Stromal cell of bone marrow (primary cell): ENCODE data around the gene DDX10.
"Not testable (repeated sequence)": the region's sequence is repeated elsewhere in the genome, so short reads cannot be mapped to it uniquely, and the experiment has no call there.

ENCODE experiments used
- DNase-seq: peaks from one replicate; pipeline ENCODE4 v3.0.0-alpha.2; 2012; ENCODE audit warnings: low read depth

Gene DDX10

DNA sequence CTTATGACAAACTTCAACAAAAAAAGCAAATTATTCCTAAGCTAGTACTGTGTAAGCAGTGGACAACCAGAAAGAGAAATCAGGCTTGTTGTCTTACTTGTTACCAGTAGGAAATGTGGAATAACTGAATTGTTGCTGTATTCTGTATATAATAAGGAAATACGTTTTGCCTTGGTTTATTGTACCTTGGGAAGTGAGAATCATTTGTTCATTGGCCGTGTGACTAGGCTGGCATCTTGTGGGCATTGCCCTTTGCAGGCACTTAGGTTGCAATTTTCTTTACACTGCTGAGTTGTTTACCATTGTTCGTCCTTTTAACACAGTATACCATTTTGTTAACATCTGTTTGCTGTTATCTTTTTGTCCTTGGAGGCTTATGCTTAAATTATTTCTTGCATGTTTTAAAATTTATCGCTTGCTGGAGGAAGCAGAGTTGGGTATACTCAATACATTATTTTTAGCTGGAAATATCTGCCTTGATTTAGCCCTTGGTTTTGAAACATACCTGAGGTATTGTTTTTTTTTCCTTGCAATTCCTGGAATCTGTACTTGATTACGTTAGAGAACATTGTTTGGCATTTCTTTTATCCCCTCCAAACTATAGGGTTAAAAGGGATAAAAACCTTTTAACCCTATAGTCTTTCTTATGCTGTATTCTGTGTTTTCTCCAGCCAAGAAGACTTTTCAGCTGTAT lies 109.3 kb downstream of the DDX10 start:
- no peak for DNase-seq

GRCh38 chr11:108775324-108775723 lies 110.5 kb downstream of the DDX10 start:
- no peak for DNase-seq

DNA sequence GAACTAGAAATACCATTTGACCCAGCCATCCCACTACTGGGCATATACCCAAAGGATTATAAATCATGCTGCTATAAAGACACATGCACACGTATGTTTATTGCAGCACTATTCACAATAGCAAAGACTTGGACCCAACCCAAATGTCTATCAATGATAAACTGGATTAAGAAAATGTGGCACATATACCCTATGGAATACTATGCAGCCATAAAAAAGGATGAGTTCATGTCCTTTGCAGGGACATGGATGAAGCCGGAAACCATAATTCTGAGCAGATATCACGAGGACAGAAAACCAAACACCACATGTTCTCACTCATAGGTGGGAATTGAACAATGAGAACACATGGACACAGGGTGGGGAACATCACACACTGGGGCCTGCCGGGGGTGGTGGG lies 114.3 kb downstream of the DDX10 start:
- not testable (repeated sequence) for DNase-seq

DNA sequence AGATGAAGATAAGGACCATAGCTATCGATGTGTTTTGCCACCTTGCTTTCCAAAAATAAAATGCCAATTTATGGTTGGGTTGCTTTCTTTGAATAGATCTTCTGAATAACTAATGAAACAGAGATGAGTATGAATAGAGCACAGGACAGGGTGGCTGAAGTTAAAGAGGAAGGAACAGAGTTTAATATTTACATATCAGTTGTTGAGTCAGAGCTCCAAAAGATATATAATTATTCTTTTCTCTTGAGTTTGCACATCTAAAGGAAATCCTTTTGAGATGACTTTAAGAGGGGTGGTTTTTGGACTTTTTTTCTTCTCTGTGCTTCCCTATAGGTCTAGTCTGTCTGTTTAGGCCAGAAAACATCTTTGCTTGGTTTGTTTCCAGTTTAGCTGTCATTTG lies 115.2 kb downstream of the DDX10 start:
- no peak for DNase-seq

DNA sequence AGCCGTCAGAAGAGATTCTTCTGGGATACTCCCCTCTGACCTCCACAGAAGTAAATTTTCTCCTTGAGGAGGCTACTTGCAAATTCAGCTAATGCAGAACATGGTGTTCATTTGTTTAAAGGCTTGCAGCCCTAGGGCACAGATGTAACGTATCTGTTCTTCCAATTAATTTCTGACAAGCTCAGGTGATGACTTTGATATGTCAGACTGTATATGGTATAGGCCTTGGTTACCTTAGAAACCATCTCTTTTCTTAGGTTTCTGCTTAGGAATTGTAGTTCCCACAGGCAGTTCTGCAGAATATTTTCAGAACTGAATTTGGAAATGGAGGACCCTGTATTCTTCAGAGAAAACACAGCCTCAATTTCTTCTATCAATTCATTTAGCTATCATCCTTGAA lies 117.1 kb downstream of the DDX10 start:
- DNase-seq = no peak

GRCh38 chr11:108786281-108786990 lies 121.6 kb downstream of the DDX10 start:
- no peak for DNase-seq

DNA sequence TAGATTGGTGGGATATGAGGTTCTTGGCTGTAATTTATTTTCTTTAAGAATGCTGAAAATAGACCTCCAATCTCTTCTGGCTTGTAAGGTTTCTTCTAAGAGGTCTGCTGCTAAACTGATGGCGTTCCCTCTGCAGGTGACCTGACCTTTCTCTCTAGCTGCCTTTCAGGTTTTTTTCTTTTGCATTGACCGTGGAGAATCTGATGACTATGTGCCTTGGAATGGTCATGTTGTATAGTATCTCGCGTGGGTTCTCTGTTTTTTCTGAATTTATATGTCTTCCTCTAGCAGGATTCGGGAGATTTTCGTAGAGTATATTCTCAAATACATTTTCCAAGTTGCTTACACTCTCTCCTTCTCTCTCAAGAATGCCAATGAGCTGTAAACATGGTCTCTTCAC lies 122.2 kb downstream of the DDX10 start:
- DNase-seq = no peak

DNA sequence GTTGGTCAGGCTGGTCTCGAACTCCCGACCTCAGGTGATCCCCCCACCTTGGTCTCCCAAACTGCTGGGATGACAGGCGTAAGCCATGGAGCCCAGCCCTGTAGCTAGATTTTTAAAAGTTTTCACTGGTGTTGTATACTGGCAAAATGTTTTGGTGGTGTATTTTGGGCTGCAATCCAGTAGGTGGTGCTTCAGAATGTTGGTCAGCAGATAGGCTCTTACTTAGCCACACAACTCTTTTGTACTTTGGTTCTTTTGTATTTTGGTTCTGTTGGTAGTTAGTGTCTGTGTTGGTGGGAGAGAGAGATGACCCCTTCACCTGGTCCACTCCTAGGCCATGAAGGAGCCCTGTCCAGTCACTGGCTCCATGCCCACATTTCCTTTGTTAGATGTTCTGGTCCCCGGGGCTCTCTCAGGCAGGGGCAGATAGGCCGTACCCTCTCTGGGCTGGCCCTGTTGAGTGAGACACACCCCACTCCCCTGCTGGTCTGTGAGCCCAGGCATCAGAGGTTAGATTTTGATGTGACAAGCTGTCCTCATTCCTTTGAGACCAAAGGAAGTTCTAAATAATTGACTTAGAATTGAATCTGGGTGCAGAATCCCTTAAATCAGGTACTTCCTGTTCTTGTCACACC lies 123.8 kb downstream of the DDX10 start:
- peak; percentile 27 for DNase-seq

GRCh38 chr11:108790501-108791299 lies 125.8 kb downstream of the DDX10 start:
- no peak for DNase-seq

GRCh38 chr11:108793138-108793537 lies 128.3 kb downstream of the DDX10 start:
- no peak for DNase-seq

GRCh38 chr11:108793611-108794010 lies 128.7 kb downstream of the DDX10 start:
- no peak for DNase-seq

DNA sequence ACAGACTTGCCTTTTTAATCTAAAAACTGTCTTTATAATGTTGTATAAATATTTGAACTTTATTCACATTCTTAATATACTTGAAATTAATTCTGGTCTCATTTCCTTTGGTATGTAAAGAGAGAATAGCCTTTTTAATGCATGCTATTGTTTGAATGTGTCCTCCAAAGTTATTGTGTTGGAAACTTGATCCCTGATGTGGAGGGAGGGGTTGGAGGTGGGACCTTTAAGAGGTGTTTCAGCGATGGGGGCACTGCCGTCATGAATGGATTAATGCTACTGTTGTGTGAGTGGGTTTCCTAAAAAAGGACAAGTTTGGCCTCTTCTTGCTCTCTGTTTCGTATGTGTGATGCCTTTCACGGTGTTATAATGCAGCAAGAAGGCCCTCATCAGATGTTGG lies 131.7 kb downstream of the DDX10 start:
- DNase-seq = no peak

GRCh38 chr11:108797578-108798100 lies 132.8 kb downstream of the DDX10 start:
- no peak for DNase-seq

DNA sequence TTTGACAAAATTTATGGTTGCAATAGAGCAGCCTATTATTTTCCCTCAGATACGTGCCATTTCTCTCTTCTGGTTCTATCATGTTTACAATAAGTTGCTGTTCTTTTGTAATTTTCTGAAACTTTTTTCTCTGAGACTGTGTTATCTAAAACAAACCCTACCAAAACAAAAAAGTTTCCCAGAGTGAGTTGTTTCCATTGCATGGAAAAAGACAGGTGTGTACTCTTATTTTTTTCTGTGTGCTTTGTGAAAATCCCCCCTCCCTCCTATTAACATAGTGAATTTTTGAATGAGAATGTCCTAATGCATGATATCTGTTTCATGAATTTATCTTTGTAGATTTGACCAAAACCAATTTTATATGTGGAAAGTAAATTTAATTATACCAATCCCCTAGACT lies 137.6 kb downstream of the DDX10 start:
- DNase-seq = no peak

DNA sequence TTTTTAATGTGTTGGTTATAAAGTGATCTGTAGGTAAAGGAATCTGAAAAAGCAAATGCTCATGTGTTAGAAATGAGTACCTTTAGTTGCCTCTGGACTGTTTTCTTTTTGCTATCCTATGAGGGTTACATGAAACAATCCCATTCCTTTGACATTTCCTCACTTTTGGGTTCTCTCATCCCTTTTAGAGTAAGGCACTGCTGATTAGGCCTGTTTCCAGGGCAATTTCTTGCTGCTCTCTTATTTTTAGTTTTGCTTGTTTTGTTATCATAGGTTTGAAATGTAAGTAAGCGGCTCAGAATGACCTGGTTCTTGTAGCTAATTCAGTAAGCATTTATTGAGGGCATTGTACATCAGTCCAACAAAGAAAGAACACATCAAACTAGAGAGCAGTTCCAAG lies 138.9 kb downstream of the DDX10 start:
- peak; percentile 14 for DNase-seq

GRCh38 chr11:108804511-108804910 lies 139.6 kb downstream of the DDX10 start:
- no peak for DNase-seq

GRCh38 chr11:108805030-108805429 lies 140.2 kb downstream of the DDX10 start:
- no peak for DNase-seq

- DNase-seq = no peak
Observed at GRCh38 chr11:108807262-108807661, 142.4 kb downstream of the DDX10 start.

- no peak for DNase-seq
Observed at GRCh38 chr11:108813086-108813485, 148.2 kb downstream of the DDX10 start.

DNA sequence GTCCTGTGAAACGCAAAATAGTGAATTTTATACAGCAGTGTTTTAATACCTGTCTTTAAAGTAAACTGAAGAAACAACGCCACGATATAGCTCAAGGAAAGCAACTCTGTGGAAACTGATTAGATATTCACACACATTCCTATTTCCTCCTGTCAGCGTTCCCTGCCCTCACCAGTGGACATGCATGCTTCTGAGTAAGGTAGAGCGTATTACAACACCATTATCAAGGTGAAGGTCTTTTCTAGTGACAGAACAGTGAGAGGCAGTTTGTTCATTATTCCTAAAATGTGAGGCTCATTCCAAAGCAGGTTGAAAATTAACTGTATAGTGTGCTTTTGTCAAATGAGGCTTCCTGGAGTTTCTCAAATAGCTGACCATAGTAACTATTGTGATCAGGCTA lies 153.1 kb downstream of the DDX10 start:
- no peak for DNase-seq

DNA sequence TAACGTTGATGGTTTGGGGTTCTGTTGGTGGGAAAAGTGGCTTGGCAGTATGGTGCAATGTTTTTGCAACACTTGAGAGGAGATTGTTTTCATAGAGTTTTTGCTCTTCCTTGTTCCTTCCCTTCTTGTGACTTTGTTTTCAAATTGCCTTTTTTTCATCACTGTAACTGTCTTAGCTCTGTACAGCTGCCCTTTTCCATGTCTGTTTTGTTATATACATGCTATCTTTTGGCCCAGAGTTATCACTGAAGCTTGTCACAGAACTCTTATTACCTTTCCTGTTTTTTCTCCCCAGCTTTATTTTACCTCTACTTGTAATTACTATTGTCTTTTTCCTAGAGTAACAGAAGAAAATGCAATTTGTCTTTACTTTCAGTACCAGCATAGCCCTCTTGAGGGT lies 154.1 kb downstream of the DDX10 start:
- no peak for DNase-seq

GRCh38 chr11:108819957-108820356 lies 155.1 kb downstream of the DDX10 start:
- DNase-seq = no peak
